HG03432 (cell line): ENCODE results near the gene RTN4R.
"Not testable (repeated sequence)": the region's sequence is repeated elsewhere in the genome, so short reads cannot be mapped to it uniquely, and the experiment has no call there.

ENCODE experiments used
- ATAC-seq: cut with Tn5 transposase; IDR thresholded peaks from one replicate; pipeline ENCODE4 v1.9.1; 2021; ENCODE audit warnings: mild to moderate bottlenecking, moderate library complexity; ENCODE audit not compliant: unreplicated experiment

The RTN4R gene

GRCh38 chr22:20289182-20290044, 21.3 kb upstream of the RTN4R start:
- not testable (repeated sequence) for ATAC-seq

- ATAC-seq, result not testable (repeated sequence)
Measured at GRCh38 chr22:20286784-20287423, 18.8 kb upstream of the RTN4R start.

- ATAC-seq, result not testable (repeated sequence)
Measured at GRCh38 chr22:20286312-20286660, 18.2 kb upstream of the RTN4R start.

GRCh38 chr22:20285473-20286311, 17.6 kb upstream of the RTN4R start:
- not testable (repeated sequence) for ATAC-seq

- ATAC-seq, result no peak
Measured at GRCh38 chr22:20284471-20285086, 16.5 kb upstream of the RTN4R start.

GRCh38 chr22:20283674-20284066, 15.6 kb upstream of the RTN4R start:
- ATAC-seq, result no peak

- ATAC-seq, result no peak
Measured at GRCh38 chr22:20282901-20283673, 15.0 kb upstream of the RTN4R start.

GRCh38 chr22:20281891-20282290, 13.8 kb upstream of the RTN4R start:
- no peak for ATAC-seq

GRCh38 chr22:20281473-20281872, 13.4 kb upstream of the RTN4R start:
- not testable (repeated sequence) for ATAC-seq

- ATAC-seq, result no peak
Measured at GRCh38 chr22:20280866-20281265, 12.7 kb upstream of the RTN4R start.

GRCh38 chr22:20280163-20280562, 12.0 kb upstream of the RTN4R start:
- not testable (repeated sequence) for ATAC-seq

- ATAC-seq, result no peak
Measured at GRCh38 chr22:20279662-20280134, 11.6 kb upstream of the RTN4R start.

GRCh38 chr22:20278726-20279490, 10.8 kb upstream of the RTN4R start:
- not testable (repeated sequence) for ATAC-seq

- not testable (repeated sequence) for ATAC-seq
Measured at GRCh38 chr22:20277936-20278635, 10.0 kb upstream of the RTN4R start.

GRCh38 chr22:20276468-20276867, 8.3 kb upstream of the RTN4R start:
- ATAC-seq, result no peak

GRCh38 chr22:20275836-20276235, 7.7 kb upstream of the RTN4R start:
- no peak for ATAC-seq

GRCh38 chr22:20275325-20275724, 7.2 kb upstream of the RTN4R start:
- ATAC-seq, result not testable (repeated sequence)

- not testable (repeated sequence) for ATAC-seq
Measured at GRCh38 chr22:20274374-20274773, 6.3 kb upstream of the RTN4R start.

GRCh38 chr22:20273758-20274181, 5.7 kb upstream of the RTN4R start:
- ATAC-seq, result no peak
